HEK293 (cell line): Measurements from ENCODE around the gene HES3.
A peak's percentile ranks its signal among the peaks of the same experiment; 100 is the strongest.

Experiments used
- CTCF ChIA-PET: fragments of 350-600 bp; formaldehyde crosslinking; extraction: SDS; loops from one replicate; lab custom pipeline; 2021; ENCODE audit warnings: antibody characterized with exemption; lab: Yijun Ruan, JAX
- POLR2A ChIA-PET: fragments of 300-600 bp; formaldehyde crosslinking; extraction: SDS; loops from one replicate; lab custom pipeline; 2020; ENCODE audit warnings: antibody characterized with exemption, inconsistent platforms; lab: Yijun Ruan, JAX
- H3K27ac ChIP-seq: fragments of 200-500 bp; sonication (Bioruptor generic); 2 replicates; pipeline ENCODE4 v1.5.1; 2014; ENCODE audit warnings: low read depth, low read length, control low read depth, inconsistent platforms; ENCODE audit errors: extremely low read depth
- H3K36me3 ChIP-seq, 2 experiments: fragments of 200-500 bp in 1 of 2; sonication (Bioruptor generic) in 1 of 2; 1 replicate in 1 of 2; 2 replicates in 1 of 2; pipeline ENCODE4 v1.5.1; 2014 to 2017; ENCODE audit warnings: inconsistent platforms in 2 of 2, low read length in 2 of 2; ENCODE audit not compliant: control insufficient read depth in 2 of 2, insufficient read depth in 1 of 2
- H3K4me1 ChIP-seq: fragments of 200-500 bp; sonication (Bioruptor generic); 2 replicates; pipeline ENCODE4 v1.5.1; 2014; ENCODE audit warnings: mild to moderate bottlenecking, low read length, inconsistent platforms; ENCODE audit not compliant: control insufficient read depth, insufficient read depth
- H3K4me3 ChIP-seq: 2 replicates; pipeline ENCODE4 v1.5.1; 2011; ENCODE audit warnings: low read depth, mild to moderate bottlenecking, control low read depth, low read length, moderate library complexity
- H3K9me3 ChIP-seq: fragments of 200-500 bp; sonication (Bioruptor generic); 2 replicates; pipeline ENCODE4 v1.5.1; 2014; ENCODE audit warnings: low read depth, low read length, inconsistent platforms; ENCODE audit not compliant: control insufficient read depth, insufficient read depth
- EGR2 ChIP-seq: fragments of 450-650 bp; formaldehyde crosslinking; IDR thresholded peaks from 2 replicates; pipeline ENCODE4 v1.5.1; 2016; ENCODE audit warnings: low read depth, missing biosample characterization, missing genetic modification characterization
- GLIS1 ChIP-seq: fragments of 450-650 bp; formaldehyde crosslinking; IDR thresholded peaks from 2 replicates; pipeline ENCODE4 v1.5.1; 2016; ENCODE audit warnings: missing biosample characterization, missing genetic modification characterization
- GLIS2 ChIP-seq: fragments of 450-650 bp; formaldehyde crosslinking; IDR thresholded peaks from 2 replicates; pipeline ENCODE4 v1.5.1; 2016; ENCODE audit warnings: missing biosample characterization, missing genetic modification characterization
- INSM2 ChIP-seq: fragments of 450-650 bp; formaldehyde crosslinking; IDR thresholded peaks from 2 replicates; pipeline ENCODE4 v1.5.1; 2016; ENCODE audit warnings: missing biosample characterization, missing genetic modification characterization
- KLF16 ChIP-seq: fragments of 450-650 bp; formaldehyde crosslinking; IDR thresholded peaks from 2 replicates; pipeline ENCODE4 v1.5.1; 2017; ENCODE audit warnings: missing biosample characterization, missing genetic modification characterization
- PRDM10 ChIP-seq: fragments of 450-650 bp; formaldehyde crosslinking; IDR thresholded peaks from 2 replicates; pipeline ENCODE4 v1.5.1; 2016; ENCODE audit warnings: missing biosample characterization, missing genetic modification characterization
- ZFHX2 ChIP-seq: fragments of 450-650 bp; formaldehyde crosslinking; conservative IDR thresholded peaks from 2 replicates; pipeline ENCODE4 v1.5.1; 2016; ENCODE audit warnings: missing biosample characterization, missing genetic modification characterization
- ZNF140 ChIP-seq: fragments of 450-650 bp; formaldehyde crosslinking; IDR thresholded peaks from 2 replicates; pipeline ENCODE4 v1.5.1; 2016; ENCODE audit warnings: missing biosample characterization, missing genetic modification characterization
- ZNF26 ChIP-seq: fragments of 450-650 bp; formaldehyde crosslinking; IDR thresholded peaks from 2 replicates; pipeline ENCODE4 v1.5.1; 2016; ENCODE audit warnings: missing biosample characterization, missing genetic modification characterization
- ZNF274 ChIP-seq, 2 experiments: fragments of 200-500 bp in 1 of 2; fragments of 450-650 bp in 1 of 2; sonication (Bioruptor generic) in 1 of 2; formaldehyde crosslinking in 1 of 2; IDR thresholded peaks; 2 replicates each; pipeline versions ENCODE4 v1.5.1 to v1.6.1; 2014 to 2016; ENCODE audit warnings: borderline replicate concordance in 1 of 2, inconsistent platforms in 1 of 2, low read length in 1 of 2, missing biosample characterization in 1 of 2, missing genetic modification characterization in 1 of 2
- ZNF398 ChIP-seq: fragments of 450-650 bp; formaldehyde crosslinking; IDR thresholded peaks from 2 replicates; pipeline ENCODE4 v1.5.1; 2017; ENCODE audit warnings: missing biosample characterization, missing genetic modification characterization
- ZNF600 ChIP-seq: fragments of 450-650 bp; formaldehyde crosslinking; IDR thresholded peaks from 2 replicates; pipeline ENCODE4 v1.5.1; 2016; ENCODE audit warnings: missing biosample characterization, missing genetic modification characterization
- ZNF654 ChIP-seq: fragments of 450-650 bp; formaldehyde crosslinking; IDR thresholded peaks from 2 replicates; pipeline ENCODE4 v1.5.1; 2016; ENCODE audit warnings: low read depth, missing biosample characterization, missing genetic modification characterization

The HES3 gene

GRCh38 chr1:6271554-6271953, 27.6 kb downstream of the HES3 start (continued):
- TF ChIP-seq EGR2 = peak; percentile 96
- TF ChIP-seq ZNF274 (IDR thresholded peaks at IDR 0.05; ENCODE audit: low read length) = no peak
- no peak for TF ChIP-seq ZNF274 (tag by site-specific recombination; IDR thresholded peaks at IDR 0.05; ENCODE audit: borderline replicate concordance)
- TF ChIP-seq ZNF654 (tag by site-specific recombination) = no peak
- TF ChIP-seq KLF16 (tag by site-specific recombination) = no peak; the same call in 1 of the 2 replicates
- TF ChIP-seq ZNF140 (tag by site-specific recombination) = no peak

GRCh38 chr1:6272452-6272851, 28.5 kb downstream of the HES3 start:
- CTCF ChIA-PET = interaction anchor here (0.8 to 1.4 kb wide), 2 partner anchors 8 to 24 kb away, joined by 3 read pairs; no protein-coding TSS in a partner anchor
- TF ChIP-seq ZNF398 = no peak
- no peak for TF ChIP-seq PRDM10
- peak; percentile 54; the same call in 1 of the 2 replicates for TF ChIP-seq ZNF600 (tag by site-specific recombination)
- TF ChIP-seq ZFHX2 (tag by site-specific recombination) = peak; percentile 21; the same call in 1 of the 2 replicates
- TF ChIP-seq EGR2 = no peak
- no peak for TF ChIP-seq INSM2 (tag by site-specific recombination)
- TF ChIP-seq GLIS1 (tag by site-specific recombination) = peak; percentile 37

GRCh38 chr1:6272868-6273267, 28.9 kb downstream of the HES3 start:
- Histone ChIP-seq H3K27ac (no peak overlapping the region), H3K36me3 (peaks cover 0 to 7% of the 10 kb centered on the region in 2 experiments; a peak in 1 of 3 replicates), H3K9me3 (no peaks in the 10 kb centered on the region), H3K4me3 (no peak overlapping the region), H3K4me1 (peaks cover 36% of the 10 kb centered on the region)
- TF ChIP-seq GLIS1 (tag by site-specific recombination) (peak; percentile 25; the same call in 1 of the 2 replicates), ZNF26 (tag by site-specific recombination) (no peak), GLIS2 (tag by site-specific recombination) (peak; percentile 31; the same call in 1 of the 2 replicates), ZNF600 (tag by site-specific recombination) (peak; percentile 2; the same call in 1 of the 2 replicates)
- ChIA-PET CTCF (interaction anchor here (0.6 to 0.9 kb wide), 4 partner anchors 25 to 227 kb away, joined by 3 to 4 read pairs (median 3); no protein-coding TSS in a partner anchor), POLR2A (no interaction called here)

More at GRCh38 chr1:6272452-6272851, 28.5 kb downstream of the HES3 start:
- Histone ChIP-seq H3K36me3 (peaks cover 0 to 7% of the 10 kb centered on the region in 2 experiments; a peak in 1 of 3 replicates), H3K27ac (no peak overlapping the region), H3K4me3 (no peak overlapping the region), H3K4me1 (peaks cover 36% of the 10 kb centered on the region), H3K9me3 (no peaks in the 10 kb centered on the region)
- POLR2A ChIA-PET = no interaction called here
